NB4 (cell line): ENCODE measurements around the gene SUN5.

Experiments used
- DNase-seq: peaks from one replicate; pipeline ENCODE4 v3.0.0; 2010; ENCODE audit warnings: low read depth
- H3K4me3 ChIP-seq: one replicate; pipeline ENCODE4 v1.5.1; 2011; ENCODE audit warnings: mild to moderate bottlenecking, low read depth, low read length, moderate library complexity
- CTCF ChIP-seq: IDR thresholded peaks from one replicate; pipeline ENCODE4 v1.5.1; 2012; ENCODE audit warnings: low read depth, low read length
- MAX ChIP-seq: IDR thresholded peaks from 2 replicates; pipeline ENCODE4 v1.6.1; 2011; ENCODE audit warnings: low read depth, low read length
- MYC ChIP-seq: IDR thresholded peaks from 2 replicates; pipeline ENCODE4 v1.6.1; 2011; ENCODE audit warnings: low read depth, low read length
- POLR2A ChIP-seq: IDR thresholded peaks from 2 replicates; pipeline ENCODE4 v1.6.1; 2011; ENCODE audit warnings: mild to moderate bottlenecking; ENCODE audit not compliant: insufficient read length; ENCODE audit errors: extremely low read depth

Gene SUN5

GRCh38 chr20:33042983-33043730 is 38.9 kb upstream of the SUN5 start:
- no peak for TF ChIP-seq MYC
- TF ChIP-seq CTCF = no peak
- no peak for TF ChIP-seq POLR2A
- TF ChIP-seq MAX = no peak
- H3K4me3 ChIP-seq = no peak overlapping the region
- DNase-seq = no peak

GRCh38 chr20:33042430-33042829 is 38.2 kb upstream of the SUN5 start:
- DNase-seq = no peak
- TF ChIP-seq MAX = no peak
- TF ChIP-seq POLR2A = no peak
- TF ChIP-seq MYC = no peak
- TF ChIP-seq CTCF = no peak
- H3K4me3 ChIP-seq = no peak overlapping the region

- DNase-seq = no peak
- no peak overlapping the region for H3K4me3 ChIP-seq
- no peak for TF ChIP-seq MAX
- no peak for TF ChIP-seq POLR2A
Observed at GRCh38 chr20:33038243-33038642, 34.0 kb upstream of the SUN5 start.

- DNase-seq = no peak
- TF ChIP-seq MYC (no peak), MAX (no peak), CTCF (no peak)
- H3K4me3 ChIP-seq = no peak overlapping the region
Observed at GRCh38 chr20:33037456-33037855, 33.2 kb upstream of the SUN5 start.

- no peak for TF ChIP-seq MYC
- TF ChIP-seq POLR2A = no peak
- TF ChIP-seq CTCF = no peak
- no peak for TF ChIP-seq MAX
- no peak for DNase-seq
- H3K4me3 ChIP-seq = no peak overlapping the region
Observed at GRCh38 chr20:33034901-33035492, 30.8 kb upstream of the SUN5 start.

- TF ChIP-seq MYC = no peak
- TF ChIP-seq MAX = no peak
- no peak for TF ChIP-seq POLR2A
- TF ChIP-seq CTCF = no peak
- H3K4me3 ChIP-seq = no peak overlapping the region
- DNase-seq = no peak
Observed at GRCh38 chr20:33034115-33034514, 29.9 kb upstream of the SUN5 start.
